Smooth muscle cell (in vitro differentiated cells): ENCODE data around the gene GPATCH2. TPM values are rescaled to one million over a fixed set of nuclear protein-coding genes. Genes with fewer than 3 reads are reported as not detected.

Experiments used
- DNase-seq: peaks from one replicate; lab custom pipeline; 2025; ENCODE audit not compliant: unreplicated experiment; lab: John Stamatoyannopoulos, UW
- H2AFZ ChIP-seq: fragments of 200-600 bp; sonication (generic); 2 replicates; pipeline ENCODE4 v1.6.0; 2016; ENCODE audit warnings: antibody characterized with exemption, low read depth, mild to moderate bottlenecking
- H3F3A ChIP-seq: fragments of 200-600 bp; sonication (generic); 2 replicates; pipeline ENCODE4 v1.6.0; 2017; ENCODE audit warnings: antibody characterized with exemption, low read depth
- H3K27ac ChIP-seq: fragments of 200-600 bp; sonication (generic); 2 replicates; pipeline ENCODE4 v1.5.1; 2016; ENCODE audit warnings: low read depth, mild to moderate bottlenecking
- H3K27me3 ChIP-seq: fragments of 200-600 bp; sonication (generic); 2 replicates; pipeline ENCODE4 v1.6.1; 2016; ENCODE audit warnings: low read depth, mild to moderate bottlenecking
- H3K36me3 ChIP-seq: fragments of 200-600 bp; sonication (generic); 2 replicates; pipeline ENCODE4 v1.5.1; 2016; ENCODE audit warnings: low read depth
- H3K4me1 ChIP-seq: fragments of 200-600 bp; sonication (generic); 2 replicates; pipeline ENCODE4 v1.5.1; 2016; ENCODE audit warnings: low read depth
- H3K4me2 ChIP-seq: fragments of 200-600 bp; sonication (generic); 2 replicates; pipeline ENCODE4 v1.6.0; 2016; ENCODE audit warnings: mild to moderate bottlenecking
- H3K4me3 ChIP-seq: fragments of 200-600 bp; sonication (generic); 2 replicates; pipeline ENCODE4 v1.5.1; 2016; ENCODE audit warnings: mild to moderate bottlenecking
- H3K79me2 ChIP-seq: fragments of 200-600 bp; sonication (generic); 2 replicates; pipeline ENCODE4 v1.6.0; 2016; ENCODE audit warnings: low read depth, mild to moderate bottlenecking
- H3K9ac ChIP-seq: fragments of 200-600 bp; sonication (generic); 2 replicates; pipeline ENCODE4 v1.6.0; 2016; ENCODE audit warnings: low read depth
- H3K9me3 ChIP-seq: fragments of 200-600 bp; sonication (generic); replicated peaks from 2 replicates; pipeline ENCODE4 v1.5.1; 2016; ENCODE audit warnings: low read depth
- H4K20me1 ChIP-seq: fragments of 200-600 bp; sonication (generic); 2 replicates; pipeline ENCODE4 v1.6.0; 2016; ENCODE audit warnings: low read depth
- CTCF ChIP-seq: fragments of 200-600 bp; sonication (generic); IDR thresholded peaks from 2 replicates; pipeline ENCODE4 v1.5.1; 2017; ENCODE audit warnings: borderline replicate concordance, mild to moderate bottlenecking, antibody characterized with exemption; ENCODE audit not compliant: insufficient read depth, poor library complexity, severe bottlenecking
- WGBS: methylation state at CpG from one replicate; pipeline ENCODE4 v1.1.7; 2016; ENCODE audit warnings: low lambda C conversion rate; 5-methylcytosine and 5-hydroxymethylcytosine counted together
- polyA plus RNA-seq: library from polyadenylated mRNA; unstranded; fragments of >200 nt; fragmentation: Nextera tagmentation; extraction: Ambion mirVana; gene quantifications from 2 replicates; pipeline ENCODE4 v1.2.1, GENCODE V29; 2016
- total RNA-seq: library from RNA; depleted of rRNA; stranded (reverse); fragments of >200 nt; gene quantifications from 2 replicates; pipeline ENCODE4 v1.2.3, GENCODE V29; 2014

GPATCH2 gene
- total and polyA plus RNA-seq, 2 experiments from 2014 or later: 5.6 to 16.4 TPM

DNA sequence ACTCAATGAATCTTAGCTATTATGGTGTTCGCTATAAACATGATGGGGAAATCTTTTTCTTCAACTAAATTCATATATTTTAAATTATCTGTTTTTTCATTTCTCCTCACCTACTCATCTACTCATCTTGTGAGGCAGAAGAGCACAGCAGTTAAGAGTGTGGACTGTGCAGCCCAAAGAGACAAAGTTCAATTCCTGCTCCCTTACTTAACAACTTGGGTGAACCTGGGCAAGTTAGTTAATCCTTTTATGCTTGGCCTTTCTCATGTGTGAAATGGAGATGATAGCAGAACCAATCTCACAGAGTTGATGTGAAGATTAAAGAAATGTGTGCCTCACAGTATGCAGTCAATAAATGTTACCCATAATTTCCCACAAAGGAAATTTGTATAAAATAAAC is 168.2 kb downstream of the GPATCH2 start:
- no peak for DNase-seq
- no peaks in the 10 kb centered on the region for H3F3A ChIP-seq
- H3K4me1 ChIP-seq: peaks cover 1% of the 10 kb centered on the region
- H2AFZ ChIP-seq: no peak overlapping the region
- H3K27ac ChIP-seq: no peak overlapping the region
- no peak overlapping the region for H3K4me2 ChIP-seq
- peaks cover 14% of the 10 kb centered on the region for H3K9me3 ChIP-seq
- peaks cover 16% of the 10 kb centered on the region for H3K36me3 ChIP-seq
- H3K9ac ChIP-seq: no peak overlapping the region
- no peak for TF ChIP-seq CTCF
- no peak overlapping the region for H3K4me3 ChIP-seq
- no peaks in the 10 kb centered on the region for H3K79me2 ChIP-seq
- no peaks in the 10 kb centered on the region for H3K27me3 ChIP-seq
- no peaks in the 10 kb centered on the region for H4K20me1 ChIP-seq
- WGBS: 100% methylated on average over 1 of the region's 1 CpG

- Histone ChIP-seq H3K27me3 (no peaks in the 10 kb centered on the region), H3K9ac (no peak overlapping the region), H3K79me2 (no peaks in the 10 kb centered on the region), H3K4me2 (no peak overlapping the region), H2AFZ (no peak overlapping the region), H3K36me3 (peaks cover 16% of the 10 kb centered on the region), H4K20me1 (no peaks in the 10 kb centered on the region), H3K4me1 (no peaks in the 10 kb centered on the region), H3F3A (no peaks in the 10 kb centered on the region), H3K4me3 (no peak overlapping the region), H3K9me3 (peaks cover 14% of the 10 kb centered on the region), H3K27ac (no peak overlapping the region)
- no peak for DNase-seq
- 96% methylated on average over 2 of the region's 2 CpGs for WGBS
- TF ChIP-seq CTCF: no peak
These were observed 168.7 kb downstream of the GPATCH2 start for GRCh38 chr1:217462159-217462558.

GRCh38 chr1:217457016-217457415 is 173.9 kb downstream of the GPATCH2 start:
- H3K36me3 ChIP-seq: no peaks in the 10 kb centered on the region
- H3K9me3 ChIP-seq: no peaks in the 10 kb centered on the region
- no peaks in the 10 kb centered on the region for H4K20me1 ChIP-seq
- H3K4me2 ChIP-seq: no peak overlapping the region
- H2AFZ ChIP-seq: no peak overlapping the region
- no peak overlapping the region for H3K4me3 ChIP-seq
- H3F3A ChIP-seq: no peaks in the 10 kb centered on the region
- no peak overlapping the region for H3K9ac ChIP-seq
- WGBS: 88% methylated on average over 2 of the region's 2 CpGs
- H3K27ac ChIP-seq: no peak overlapping the region
- DNase-seq: no peak
- H3K4me1 ChIP-seq: no peaks in the 10 kb centered on the region
- TF ChIP-seq CTCF: no peak
- no peaks in the 10 kb centered on the region for H3K27me3 ChIP-seq
- H3K79me2 ChIP-seq: no peaks in the 10 kb centered on the region

- no peak for TF ChIP-seq CTCF
- WGBS: 91% methylated on average over 2 of the region's 2 CpGs
These were observed 174.6 kb downstream of the GPATCH2 start for GRCh38 chr1:217456261-217456660.

More at GRCh38 chr1:217456261-217456660, 174.6 kb downstream of the GPATCH2 start:
- Histone ChIP-seq H4K20me1 (no peaks in the 10 kb centered on the region), H3K4me3 (no peak overlapping the region), H3K27ac (no peak overlapping the region), H3K79me2 (no peaks in the 10 kb centered on the region), H3F3A (no peaks in the 10 kb centered on the region), H2AFZ (no peak overlapping the region), H3K4me1 (no peaks in the 10 kb centered on the region), H3K36me3 (no peaks in the 10 kb centered on the region), H3K9ac (no peak overlapping the region), H3K27me3 (no peaks in the 10 kb centered on the region), H3K4me2 (no peak overlapping the region), H3K9me3 (no peaks in the 10 kb centered on the region)
- DNase-seq: no peak
